ENCODE results near the gene MAP3K21.

GRCh38 chr1:233421293-233421692 is 93.8 kb downstream of the MAP3K21 start:
- TF ChIP-seq, protein P1, sequence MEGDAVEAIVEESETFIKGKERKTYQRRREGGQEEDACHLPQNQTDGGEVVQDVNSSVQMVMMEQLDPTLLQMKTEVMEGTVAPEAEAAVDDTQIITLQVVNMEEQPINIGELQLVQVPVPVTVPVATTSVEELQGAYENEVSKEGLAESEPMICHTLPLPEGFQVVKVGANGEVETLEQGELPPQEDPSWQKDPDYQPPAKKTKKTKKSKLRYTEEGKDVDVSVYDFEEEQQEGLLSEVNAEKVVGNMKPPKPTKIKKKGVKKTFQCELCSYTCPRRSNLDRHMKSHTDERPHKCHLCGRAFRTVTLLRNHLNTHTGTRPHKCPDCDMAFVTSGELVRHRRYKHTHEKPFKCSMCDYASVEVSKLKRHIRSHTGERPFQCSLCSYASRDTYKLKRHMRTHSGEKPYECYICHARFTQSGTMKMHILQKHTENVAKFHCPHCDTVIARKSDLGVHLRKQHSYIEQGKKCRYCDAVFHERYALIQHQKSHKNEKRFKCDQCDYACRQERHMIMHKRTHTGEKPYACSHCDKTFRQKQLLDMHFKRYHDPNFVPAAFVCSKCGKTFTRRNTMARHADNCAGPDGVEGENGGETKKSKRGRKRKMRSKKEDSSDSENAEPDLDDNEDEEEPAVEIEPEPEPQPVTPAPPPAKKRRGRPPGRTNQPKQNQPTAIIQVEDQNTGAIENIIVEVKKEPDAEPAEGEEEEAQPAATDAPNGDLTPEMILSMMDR (IDR thresholded peaks at IDR 0.05) = no peak
- TF ChIP-seq POLR2A (IDR thresholded peaks at IDR 0.05) = no peak

Measured in testis (tissue), 2 donors.